Pericardium fibroblast (primary cell): ENCODE measurements around the gene HMGCL. TPM values are rescaled to one million over a fixed set of nuclear protein-coding genes. Genes with fewer than 3 reads are reported as not detected.

Experiments
- total RNA-seq: library from RNA; depleted of rRNA; stranded (reverse); fragments of >200 nt; gene quantifications from 2 replicates; pipeline ENCODE4 v1.2.3, GENCODE V29; 2015

HMGCL gene
- total RNA-seq = 38.5 and 40.7 TPM in 2 replicates

DNA sequence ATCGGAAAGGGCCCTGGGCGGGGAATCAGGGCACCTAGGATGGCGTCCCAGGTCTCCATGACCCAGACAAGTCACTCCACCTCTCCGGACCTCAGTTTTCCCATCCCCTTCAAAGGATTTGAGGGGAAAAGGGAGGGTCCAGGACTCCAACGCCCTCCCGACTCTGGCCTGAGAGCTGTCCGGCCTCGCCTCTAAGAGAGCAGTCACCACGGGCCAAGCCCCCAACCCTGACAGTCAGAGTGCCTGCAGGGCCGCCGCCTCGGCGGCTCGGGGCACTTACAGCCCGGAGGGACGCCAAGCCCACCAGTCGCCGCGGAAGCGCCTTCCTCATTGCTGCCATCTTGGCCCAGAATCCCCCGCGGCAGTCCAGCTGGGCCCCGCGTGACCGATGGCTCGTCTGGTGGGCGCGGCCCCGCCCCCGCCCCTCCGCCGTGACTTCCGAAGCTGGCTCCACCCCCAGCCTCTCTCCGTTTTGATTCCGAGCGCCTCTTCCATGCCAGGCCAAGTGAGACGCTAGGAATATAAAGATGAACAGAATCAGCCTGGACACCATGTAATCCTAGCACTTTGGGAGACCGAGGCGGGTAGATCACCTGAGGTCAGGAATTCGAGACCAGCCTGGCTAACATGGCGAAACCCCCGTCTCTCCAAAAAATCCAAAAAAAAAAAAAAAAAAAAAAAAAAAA lies at the start of gene HMGCL:
TSS of gene HMGCL (minus strand) at position 354 of the 686 bp plus-strand sequence. CDS start at position 340, 14 bp downstream.

DNA sequence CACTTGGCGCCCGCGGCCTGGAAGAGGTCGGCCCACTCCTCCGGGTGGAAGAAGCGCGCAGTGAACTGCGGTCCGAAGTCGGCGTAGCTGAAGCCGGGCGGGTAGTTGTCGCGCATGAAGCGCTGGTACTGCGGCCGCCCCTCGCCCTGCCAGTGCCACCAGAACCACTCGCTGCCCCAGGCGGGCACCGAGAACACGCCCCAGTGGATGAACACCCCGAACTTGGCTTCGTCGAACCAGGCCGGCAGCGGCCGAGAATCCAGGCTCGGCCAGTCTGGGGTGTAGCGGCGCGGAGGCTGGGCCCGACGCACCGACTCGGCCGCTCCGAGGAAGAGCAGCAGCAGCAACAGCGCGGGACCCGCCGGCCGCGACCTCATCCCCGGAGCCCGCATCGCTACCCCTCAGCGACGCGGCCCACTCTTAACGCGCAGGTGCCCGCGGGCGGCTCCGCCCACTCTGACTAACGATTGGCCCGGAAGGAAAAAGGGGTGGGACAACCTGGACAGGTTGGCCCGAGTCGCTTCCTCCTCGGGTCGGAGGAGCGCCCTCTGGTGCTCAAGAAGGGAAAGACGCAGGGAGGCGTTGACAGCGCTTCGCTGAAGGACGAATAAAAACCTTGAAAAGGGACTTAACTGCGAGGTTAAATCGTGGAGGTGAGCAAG lies 42.8 kb upstream of the HMGCL start, which contains the start of gene FUCA1:
TSS of gene FUCA1 (minus strand) at position 396 of the 662 bp plus-strand sequence. CDS start at position 392, 4 bp downstream.

DNA sequence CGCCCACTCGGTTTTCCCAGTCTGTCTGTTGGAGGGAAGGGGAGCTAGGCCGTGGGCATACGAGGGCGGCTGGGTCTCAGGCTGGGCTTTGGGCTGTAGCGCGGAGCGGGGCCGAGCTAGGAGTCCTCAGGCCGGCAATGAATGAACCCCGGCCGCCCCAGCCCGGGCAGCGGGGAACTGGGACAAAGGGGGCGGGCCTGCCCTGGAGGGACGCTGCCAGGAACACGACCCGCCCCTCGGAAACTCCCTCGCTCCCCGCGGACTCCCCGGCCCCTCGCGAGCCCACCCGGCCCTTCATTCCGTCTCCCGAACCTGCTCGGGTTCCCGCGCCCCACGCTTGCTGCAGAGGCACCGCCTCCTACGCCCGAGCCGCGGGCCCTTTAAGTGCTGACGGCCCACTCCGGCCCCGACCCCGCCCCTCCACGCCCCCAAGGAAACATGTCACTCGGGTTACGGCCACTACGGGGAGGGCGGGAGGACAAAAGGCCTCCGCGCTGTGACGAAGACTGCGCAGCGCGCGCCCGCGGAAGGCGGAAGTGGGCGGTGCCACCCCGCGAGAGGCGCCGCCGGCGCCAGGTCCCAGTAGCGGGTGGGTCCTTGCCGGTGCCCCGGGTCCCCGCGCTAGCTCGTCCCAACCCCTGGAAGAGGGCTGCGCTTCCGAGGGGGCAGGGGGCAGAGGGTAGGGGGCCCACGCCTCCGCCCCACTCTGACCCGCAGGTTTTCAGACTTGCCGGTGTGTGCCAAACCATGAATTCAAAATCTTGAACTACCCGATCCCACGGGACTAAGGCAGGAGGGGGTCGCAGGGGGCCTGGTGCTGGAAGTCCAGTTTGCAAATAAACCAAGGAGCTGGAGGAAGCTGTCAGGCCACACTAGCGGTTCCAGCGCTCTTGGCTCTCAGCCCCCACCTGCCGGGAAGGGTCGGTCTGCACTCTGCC lies 24.6 kb downstream of the HMGCL start, which contains the start of gene GALE:
TSS of gene GALE (minus strand) at position 355 of the 938 bp plus-strand sequence. CDS start 1,747 bp downstream, outside the sequence.

DNA sequence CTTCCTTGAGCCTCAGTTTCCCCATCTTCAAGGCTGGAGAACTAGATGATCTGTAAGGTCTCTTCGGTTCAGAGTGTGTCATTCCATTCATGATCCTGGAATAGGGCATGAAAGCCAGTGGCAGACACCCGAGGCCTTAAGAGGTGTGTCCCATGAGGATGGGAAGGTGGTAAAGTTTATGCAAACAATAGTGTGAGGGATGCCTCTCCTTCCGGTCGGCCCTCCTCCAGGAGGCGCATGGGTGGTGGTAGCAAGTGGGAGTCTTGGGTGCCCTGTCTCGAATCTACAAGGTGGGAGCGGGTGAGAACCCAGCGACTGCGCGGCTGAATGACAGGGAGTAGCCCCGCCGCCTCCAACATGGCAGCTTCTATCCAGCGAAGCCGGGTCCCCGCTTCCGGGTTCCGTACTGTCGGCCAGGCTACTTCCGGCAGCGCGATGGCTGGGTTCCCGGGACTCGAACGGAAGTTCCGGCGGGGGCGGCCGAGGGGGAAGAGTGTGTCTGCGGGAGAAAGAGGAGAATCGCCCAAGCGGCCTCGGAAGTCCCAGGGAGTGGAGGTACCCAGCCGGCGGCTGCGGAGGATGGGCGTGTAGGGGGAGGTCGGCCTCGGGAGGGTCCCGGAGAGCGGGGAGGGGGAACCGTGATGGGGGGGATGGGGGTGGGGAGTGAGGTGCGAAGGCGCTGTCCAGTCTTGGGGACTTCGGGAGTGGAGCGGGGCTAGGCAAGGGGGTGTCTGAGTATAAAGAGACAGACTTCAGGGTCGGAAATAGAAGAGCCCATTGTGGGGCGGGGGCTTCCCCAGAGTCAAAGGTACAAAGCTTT lies 34.3 kb downstream of the HMGCL start, which contains the start of gene LYPLA2:
TSS of gene LYPLA2 (plus strand) at position 450 of the 820 bp plus-strand sequence. CDS start 1,538 bp downstream, outside the sequence.

DNA sequence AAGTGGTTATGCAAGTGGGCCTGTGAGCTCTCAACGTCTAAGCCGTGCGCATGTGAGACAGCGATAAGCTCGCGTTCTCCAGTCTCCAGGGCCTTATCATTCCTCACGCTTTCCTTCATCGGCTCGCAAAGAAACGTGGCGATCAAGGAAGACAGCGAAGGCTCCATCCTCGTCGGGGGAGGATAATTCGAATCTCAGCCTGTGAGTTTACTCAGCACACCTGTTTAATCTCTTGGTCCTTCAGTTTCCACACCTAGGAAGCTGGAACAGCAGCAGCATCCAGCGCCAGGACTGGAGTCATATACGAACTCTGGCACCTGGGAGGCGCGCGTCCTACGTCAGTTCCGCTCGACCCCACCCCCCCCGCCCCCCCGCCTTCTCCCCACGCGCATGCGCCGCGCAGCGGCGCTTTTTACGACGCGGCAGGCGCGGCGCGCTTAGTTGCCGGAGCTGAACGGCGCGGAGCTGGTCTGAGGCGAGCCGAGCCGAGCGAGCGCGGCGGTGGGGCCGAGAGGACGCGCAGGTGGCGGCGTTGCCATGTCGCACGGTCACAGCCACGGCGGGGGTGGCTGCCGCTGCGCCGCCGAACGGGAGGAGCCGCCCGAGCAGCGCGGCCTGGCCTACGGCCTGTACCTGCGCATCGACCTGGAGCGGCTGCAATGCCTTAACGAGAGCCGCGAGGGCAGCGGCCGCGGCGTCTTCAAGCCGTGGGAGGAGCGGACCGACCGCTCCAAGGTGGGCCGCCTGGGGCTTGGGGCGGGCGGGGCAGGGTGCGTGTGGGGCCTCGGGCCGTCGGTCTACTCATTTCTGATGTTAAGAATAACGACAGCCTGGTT lies 47.0 kb downstream of the HMGCL start, which contains the start of gene PITHD1:
TSS of gene PITHD1 (plus strand) at position 440 of the 836 bp plus-strand sequence. CDS start at position 538, 98 bp downstream.

Other genes starting within 250 kb of the HMGCL start
- gene RPL11, start 133.6 kb downstream of the HMGCL start, total RNA-seq = 1,531 and 1,875 TPM in 2 replicates
- 18.9 and 28.0 TPM in 2 replicates for gene ELOA, start 82.0 kb downstream of the HMGCL start, total RNA-seq
- gene PITHD1, start 47.0 kb downstream of the HMGCL start, total RNA-seq = 26.7 and 29.5 TPM in 2 replicates
- 45.9 and 60.2 TPM in 2 replicates for gene LYPLA2, start 34.3 kb downstream of the HMGCL start, total RNA-seq
- gene GALE, start 24.7 kb downstream of the HMGCL start, total RNA-seq = 12.0 and 34.3 TPM in 2 replicates
- gene FUCA1, start 42.9 kb upstream of the HMGCL start, total RNA-seq = 3.2 and 12.6 TPM in 2 replicates
- not detected in 2 replicates for gene CNR2, start 87.9 kb upstream of the HMGCL start, total RNA-seq
- 68.0 and 68.9 TPM in 2 replicates for gene PNRC2, start 134.4 kb upstream of the HMGCL start, total RNA-seq
- 52.0 and 59.3 TPM in 2 replicates for gene SRSF10, start 154.9 kb upstream of the HMGCL start, total RNA-seq